GM12878 (cell line): ENCODE data around the gene DNAJC5.

Experiments used
- CHD2 ChIP-seq: IDR thresholded peaks from 2 replicates; pipeline ENCODE4 v1.6.1; 2011; ENCODE audit warnings: low read depth, low read length, improper control_type of control experiment, borderline replicate concordance
- CREM ChIP-seq: IDR thresholded peaks from 2 replicates; pipeline ENCODE4 v1.6.1; 2014; ENCODE audit warnings: antibody characterized with exemption, low read depth
- CUX1 ChIP-seq: IDR thresholded peaks from 2 replicates; pipeline ENCODE4 v1.6.1; 2012; ENCODE audit warnings: improper control_type of control experiment, low read depth, low read length; ENCODE audit not compliant: insufficient replicate concordance
- GABPA ChIP-seq: IDR thresholded peaks from 2 replicates; pipeline ENCODE4 v1.6.1; 2014; ENCODE audit warnings: antibody characterized with exemption, low read depth, mild to moderate bottlenecking, inconsistent platforms
- MTA3 ChIP-seq: IDR thresholded peaks from 2 replicates; pipeline ENCODE4 v1.6.1; 2012; ENCODE audit warnings: low read length, inconsistent platforms, borderline replicate concordance
- POLR2A ChIP-seq: IDR thresholded peaks from 2 replicates; pipeline ENCODE4 v1.6.1; 2011; ENCODE audit warnings: low read depth, mild to moderate bottlenecking, low read length
- POLR2AphosphoS5 ChIP-seq: IDR thresholded peaks from 2 replicates; pipeline ENCODE4 v1.6.1; 2011; ENCODE audit warnings: mild to moderate bottlenecking, low read length, inconsistent platforms
- RCOR1 ChIP-seq: conservative IDR thresholded peaks from 2 replicates; pipeline ENCODE4 v1.6.1; 2012; ENCODE audit warnings: low read depth, low read length, improper control_type of control experiment
- REST ChIP-seq: IDR thresholded peaks from 2 replicates; pipeline ENCODE4 v1.6.1; 2012; ENCODE audit warnings: mild to moderate bottlenecking, low read depth, low read length
- TCF7 ChIP-seq: IDR thresholded peaks from 2 replicates; pipeline ENCODE4 v1.6.1; 2014; ENCODE audit warnings: antibody characterized with exemption, borderline replicate concordance
- USF1 ChIP-seq: IDR thresholded peaks from 2 replicates; pipeline ENCODE4 v1.6.1; 2011; ENCODE audit warnings: borderline replicate concordance, low read depth, mild to moderate bottlenecking, moderate library complexity, mixed read lengths, low read length; ENCODE audit not compliant: insufficient read depth; ENCODE audit errors: extremely low read length
- ZBTB40 ChIP-seq: fragments of 450-650 bp; IDR thresholded peaks from 2 replicates; pipeline ENCODE4 v1.6.1; 2016; ENCODE audit warnings: mild to moderate bottlenecking, moderate library complexity, borderline replicate concordance
- TF ChIP-seq, protein P1 (sequence below), 3 experiments: IDR thresholded peaks in 2 of 3; conservative IDR thresholded peaks in 1 of 3; 2 replicates each; pipeline ENCODE4 v1.5.1; 2011; ENCODE audit warnings: low read depth in 3 of 3, low read length in 3 of 3, mild to moderate bottlenecking in 3 of 3, control low read depth in 2 of 3, moderate library complexity in 2 of 3, inconsistent platforms in 1 of 3, mixed read lengths in 1 of 3; ENCODE audit not compliant: control insufficient read depth in 2 of 3, insufficient read depth in 1 of 3; ENCODE audit errors: extremely low read depth in 1 of 3
- TF ChIP-seq, protein P2 (sequence below): IDR thresholded peaks from 2 replicates; pipeline ENCODE4 v1.6.1; 2011; ENCODE audit warnings: low read depth, low read length, improper control_type of control experiment, borderline replicate concordance

- TF ChIP-seq CREM: no peak
- TF ChIP-seq CUX1: no peak
- TF ChIP-seq, protein P1, sequence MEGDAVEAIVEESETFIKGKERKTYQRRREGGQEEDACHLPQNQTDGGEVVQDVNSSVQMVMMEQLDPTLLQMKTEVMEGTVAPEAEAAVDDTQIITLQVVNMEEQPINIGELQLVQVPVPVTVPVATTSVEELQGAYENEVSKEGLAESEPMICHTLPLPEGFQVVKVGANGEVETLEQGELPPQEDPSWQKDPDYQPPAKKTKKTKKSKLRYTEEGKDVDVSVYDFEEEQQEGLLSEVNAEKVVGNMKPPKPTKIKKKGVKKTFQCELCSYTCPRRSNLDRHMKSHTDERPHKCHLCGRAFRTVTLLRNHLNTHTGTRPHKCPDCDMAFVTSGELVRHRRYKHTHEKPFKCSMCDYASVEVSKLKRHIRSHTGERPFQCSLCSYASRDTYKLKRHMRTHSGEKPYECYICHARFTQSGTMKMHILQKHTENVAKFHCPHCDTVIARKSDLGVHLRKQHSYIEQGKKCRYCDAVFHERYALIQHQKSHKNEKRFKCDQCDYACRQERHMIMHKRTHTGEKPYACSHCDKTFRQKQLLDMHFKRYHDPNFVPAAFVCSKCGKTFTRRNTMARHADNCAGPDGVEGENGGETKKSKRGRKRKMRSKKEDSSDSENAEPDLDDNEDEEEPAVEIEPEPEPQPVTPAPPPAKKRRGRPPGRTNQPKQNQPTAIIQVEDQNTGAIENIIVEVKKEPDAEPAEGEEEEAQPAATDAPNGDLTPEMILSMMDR (IDR thresholded peaks at IDR 0.05 in 2 of 3, conservative IDR thresholded peaks at IDR 0.05 in 1 of 3; ENCODE audit: control insufficient read depth in 2 of 3, extremely low read depth in 1 of 3, insufficient read depth in 1 of 3, low read depth in 3 of 3, low read length in 3 of 3): no peak
- TF ChIP-seq POLR2A: no peak; the same call in 1 of the 2 replicates
- no peak for TF ChIP-seq GABPA
- TF ChIP-seq TCF7: no peak
- TF ChIP-seq CHD2: no peak
- no peak for TF ChIP-seq POLR2AphosphoS5
- TF ChIP-seq ZBTB40: no peak
- no peak for TF ChIP-seq RCOR1
- TF ChIP-seq MTA3: no peak
- no peak for TF ChIP-seq USF1
- TF ChIP-seq REST: no peak
- TF ChIP-seq, protein P2, sequence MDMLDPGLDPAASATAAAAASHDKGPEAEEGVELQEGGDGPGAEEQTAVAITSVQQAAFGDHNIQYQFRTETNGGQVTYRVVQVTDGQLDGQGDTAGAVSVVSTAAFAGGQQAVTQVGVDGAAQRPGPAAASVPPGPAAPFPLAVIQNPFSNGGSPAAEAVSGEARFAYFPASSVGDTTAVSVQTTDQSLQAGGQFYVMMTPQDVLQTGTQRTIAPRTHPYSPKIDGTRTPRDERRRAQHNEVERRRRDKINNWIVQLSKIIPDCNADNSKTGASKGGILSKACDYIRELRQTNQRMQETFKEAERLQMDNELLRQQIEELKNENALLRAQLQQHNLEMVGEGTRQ: no peak
Measured at GRCh38 chr20:63919130-63919529, 24.2 kb downstream of the DNAJC5 start.
